Breast epithelium (tissue), 3 donors: Measurements from ENCODE around the gene SLC7A5.
"Not testable (repeated sequence)": the region's sequence is repeated elsewhere in the genome, so short reads cannot be mapped to it uniquely, and the experiment has no call there.

ENCODE experiments used
- CTCF ChIP-seq, 3 donors: fragments of 450-650 bp; IDR thresholded peaks; one replicate each; pipeline ENCODE4 v1.5.1; 2016 to 2017; ENCODE audit warnings: antibody characterized with exemption in 3 of 3, mild to moderate bottlenecking in 3 of 3, moderate library complexity in 3 of 3
- POLR2A ChIP-seq: fragments of 450-650 bp; IDR thresholded peaks from one replicate; pipeline ENCODE4 v1.6.1; 2016; ENCODE audit warnings: antibody characterized with exemption, mild to moderate bottlenecking, moderate library complexity

DNA sequence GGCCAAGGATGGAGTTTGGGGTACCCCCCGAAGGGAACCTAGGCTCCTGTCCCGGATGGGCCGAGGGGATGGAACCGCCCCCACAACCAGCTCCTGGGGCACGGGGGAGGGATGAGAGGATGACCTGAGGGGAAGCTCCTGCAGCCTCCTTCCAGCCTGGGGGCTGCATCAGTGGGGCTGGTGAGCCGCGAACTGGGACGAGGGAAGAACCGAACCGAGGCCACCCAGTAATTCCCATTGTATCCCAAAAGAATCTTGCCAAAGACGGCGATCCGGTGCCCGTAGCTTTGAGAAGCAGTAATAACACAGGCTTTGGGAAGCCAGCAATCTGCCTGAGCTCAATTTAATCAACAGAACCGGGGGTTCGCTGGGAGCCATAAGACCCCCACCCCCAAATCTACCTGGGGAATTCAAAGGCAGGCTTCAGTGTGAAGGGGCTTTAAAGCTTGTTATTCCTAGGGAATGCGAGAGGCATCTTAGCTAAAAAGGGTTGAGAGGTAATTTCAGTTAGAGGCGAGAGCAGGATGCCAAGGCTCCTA, 641 bp upstream of the SLC7A5 start:
- TF ChIP-seq CTCF (IDR thresholded peaks at IDR 0.05); POLR2A: not testable (repeated sequence)
